SK-N-SH (cell line): Measurements from ENCODE around the gene ANXA11. TPM values are rescaled to one million over a fixed set of nuclear protein-coding genes. Genes with fewer than 3 reads are reported as not detected.
A peak's percentile ranks its signal among the peaks of the same experiment; 100 is the strongest.

Experiments
- CTCF ChIA-PET: fragments of 300-600, 350-600 bp; formaldehyde crosslinking; extraction: SDS; loops from one replicate; lab custom pipeline; 2021; lab: Yijun Ruan, JAX
- POLR2A ChIA-PET: fragments of 350-600 bp; sonication (Branson Sonifier 250); formaldehyde crosslinking; extraction: SDS; loops from one replicate; lab custom pipeline; 2020; ENCODE audit warnings: antibody characterized with exemption, inconsistent platforms; lab: Yijun Ruan, JAX
- DNase-seq: peaks from one replicate; pipeline ENCODE4 v3.0.0; 2012
- H2AFZ ChIP-seq: fragments of 200-600 bp; sonication (generic); 2 replicates; pipeline ENCODE4 v1.8.1; 2016; ENCODE audit warnings: antibody characterized with exemption, mild to moderate bottlenecking, low read depth
- H3F3A ChIP-seq: fragments of 200-600 bp; sonication (generic); replicated peaks from 2 replicates; pipeline ENCODE3; 2016; ENCODE audit warnings: antibody characterized with exemption, mild to moderate bottlenecking; ENCODE audit not compliant: insufficient read depth
- H3K27ac ChIP-seq, 2 experiments: fragments of 200-500 bp in 1 of 2; fragments of 200-600 bp in 1 of 2; sonication (Bioruptor generic) in 1 of 2; sonication (generic), shearing (Covaris generic) in 1 of 2; 2 replicates each; pipeline versions ENCODE4 v1.5.1 to v1.6.1; 2014 to 2016; ENCODE audit warnings: low read depth in 2 of 2, inconsistent platforms in 1 of 2, low read length in 1 of 2, mild to moderate bottlenecking in 1 of 2, mixed read lengths in 1 of 2
- H3K27me3 ChIP-seq: fragments of 200-600 bp; sonication (generic), shearing (Covaris generic); 2 replicates; pipeline ENCODE4 v1.6.1; 2016; ENCODE audit warnings: mixed run types; ENCODE audit not compliant: insufficient read depth
- H3K36me3 ChIP-seq, 2 experiments: fragments of 200-500 bp in 1 of 2; fragments of 200-600 bp in 1 of 2; sonication (Bioruptor generic) in 1 of 2; sonication (generic) in 1 of 2; replicated peaks in 1 of 2; 2 replicates each; pipeline versions ENCODE3 to v1.5.1; 2014 to 2016; ENCODE audit warnings: low read length in 1 of 2, mild to moderate bottlenecking in 1 of 2; ENCODE audit not compliant: insufficient read depth in 2 of 2, control insufficient read depth in 1 of 2
- H3K4me1 ChIP-seq, 2 experiments: fragments of 200-500 bp in 1 of 2; fragments of 200-600 bp in 1 of 2; sonication (Bioruptor generic) in 1 of 2; sonication (generic), shearing (Covaris generic) in 1 of 2; 2 replicates each; pipeline versions ENCODE4 v1.5.1 to v1.6.1; 2014 to 2016; ENCODE audit warnings: low read depth in 1 of 2, low read length in 1 of 2, mixed run types in 1 of 2; ENCODE audit not compliant: insufficient read depth in 2 of 2, control insufficient read depth in 1 of 2
- H3K4me2 ChIP-seq: fragments of 200-600 bp; sonication (generic), shearing (Covaris generic); 2 replicates; pipeline ENCODE4 v1.6.1; 2017; ENCODE audit warnings: mixed run types
- H3K4me3 ChIP-seq, 2 experiments: fragments of 200-500 bp in 1 of 2; fragments of 200-600 bp in 1 of 2; sonication (Bioruptor generic) in 1 of 2; sonication (generic), shearing (Covaris generic) in 1 of 2; 2 replicates each; pipeline versions ENCODE4 v1.5.1 to v1.8.1; 2014 to 2016; ENCODE audit warnings: low read depth in 2 of 2, inconsistent platforms in 1 of 2, low read length in 1 of 2, mild to moderate bottlenecking in 1 of 2, mixed read lengths in 1 of 2, moderate library complexity in 1 of 2
- H3K79me2 ChIP-seq: fragments of 200-600 bp; sonication (generic); 2 replicates; pipeline ENCODE4 v1.8.1; 2017; ENCODE audit warnings: mild to moderate bottlenecking; ENCODE audit not compliant: insufficient read depth
- H3K9ac ChIP-seq: fragments of 200-600 bp; sonication (generic); 2 replicates; pipeline ENCODE4 v1.6.1; 2017; ENCODE audit warnings: mixed run types
- H3K9me2 ChIP-seq: fragments of 200-600 bp; sonication (generic); 2 replicates; pipeline ENCODE4 v1.6.1; 2017; ENCODE audit warnings: mixed run types
- H3K9me3 ChIP-seq: fragments of 200-600 bp; sonication (generic); 2 replicates; pipeline ENCODE4 v1.6.1; 2017; ENCODE audit warnings: mixed run types, mild to moderate bottlenecking, moderate library complexity
- H4K20me1 ChIP-seq: fragments of 200-600 bp; sonication (generic); 2 replicates; pipeline ENCODE4 v1.6.1; 2017; ENCODE audit warnings: mild to moderate bottlenecking, mixed run types; ENCODE audit not compliant: insufficient read depth
- CHD2 ChIP-seq: fragments of 150-350 bp; IDR thresholded peaks from 2 replicates; pipeline ENCODE4 v1.6.1; 2018; ENCODE audit warnings: low read length; ENCODE audit not compliant: partially characterized antibody
- FOSL2 ChIP-seq: IDR thresholded peaks from 2 replicates; pipeline ENCODE4 v1.4.0; 2012; ENCODE audit warnings: low read depth, mild to moderate bottlenecking, moderate library complexity, borderline replicate concordance
- FOXJ3 ChIP-seq: sonication (generic); formaldehyde crosslinking; IDR thresholded peaks from 2 replicates; pipeline ENCODE4 v1.5.1; 2020; ENCODE audit warnings: mild to moderate bottlenecking, missing genetic modification reagents
- GATA2 ChIP-seq: sonication (generic); formaldehyde crosslinking; IDR thresholded peaks from 2 replicates; pipeline ENCODE4 v1.5.0; 2020; ENCODE audit warnings: mild to moderate bottlenecking, missing genetic modification reagents
- MEF2A ChIP-seq: IDR thresholded peaks from 2 replicates; pipeline ENCODE4 v1.4.0; 2012; ENCODE audit warnings: low read depth, borderline replicate concordance
- MXI1 ChIP-seq: IDR thresholded peaks from 2 replicates; pipeline ENCODE4 v1.6.1; 2012; ENCODE audit warnings: mild to moderate bottlenecking, low read depth, low read length, improper control_type of control experiment
- POLR2AphosphoS5 ChIP-seq: IDR thresholded peaks from 2 replicates; pipeline ENCODE4 v1.6.1; 2012; ENCODE audit warnings: low read depth, low read length
- RFX5 ChIP-seq: IDR thresholded peaks from 2 replicates; pipeline ENCODE4 v1.6.1; 2012; ENCODE audit warnings: mild to moderate bottlenecking, improper control_type of control experiment, low read length
- TCF12 ChIP-seq: IDR thresholded peaks from 2 replicates; pipeline ENCODE4 v1.4.0; 2012
- USF1 ChIP-seq: IDR thresholded peaks from 2 replicates; pipeline ENCODE4 v1.4.0; 2012; ENCODE audit warnings: low read depth, borderline replicate concordance
- YY1 ChIP-seq: IDR thresholded peaks from 2 replicates; pipeline ENCODE4 v1.4.0; 2012; ENCODE audit warnings: low read depth, mild to moderate bottlenecking
- ZBTB33 ChIP-seq: IDR thresholded peaks from 2 replicates; pipeline ENCODE4 v1.4.0; 2012; ENCODE audit warnings: low read depth, borderline replicate concordance
- WGBS: methylation state at CpG from one replicate; pipeline ENCODE4 v1.1.6; 2017; ENCODE audit warnings: low lambda C conversion rate; 5-methylcytosine and 5-hydroxymethylcytosine counted together
- polyA plus RNA-seq, 3 experiments: library from polyadenylated mRNA; depleted of rRNA; stranded (reverse); fragments of >200 nt; gene quantifications; 2 replicates each; pipeline ENCODE4 v1.2.3, GENCODE V29; 2012
- TF ChIP-seq, protein P1 (sequence below): IDR thresholded peaks from 2 replicates; pipeline ENCODE4; 2012
- TF ChIP-seq, protein P2 (sequence below): fragments of 150-350 bp; IDR thresholded peaks from 2 replicates; pipeline ENCODE4 v1.6.1; 2017; ENCODE audit warnings: antibody characterized with exemption, low read length, low read depth, borderline replicate concordance

ANXA11 gene
- polyA plus RNA-seq, 1 of the 3 experiments (the other 2 are of a cell fraction): 53.6 TPM

- H3K4me3 ChIP-seq: no peak overlapping the region
- TF ChIP-seq, protein P1, sequence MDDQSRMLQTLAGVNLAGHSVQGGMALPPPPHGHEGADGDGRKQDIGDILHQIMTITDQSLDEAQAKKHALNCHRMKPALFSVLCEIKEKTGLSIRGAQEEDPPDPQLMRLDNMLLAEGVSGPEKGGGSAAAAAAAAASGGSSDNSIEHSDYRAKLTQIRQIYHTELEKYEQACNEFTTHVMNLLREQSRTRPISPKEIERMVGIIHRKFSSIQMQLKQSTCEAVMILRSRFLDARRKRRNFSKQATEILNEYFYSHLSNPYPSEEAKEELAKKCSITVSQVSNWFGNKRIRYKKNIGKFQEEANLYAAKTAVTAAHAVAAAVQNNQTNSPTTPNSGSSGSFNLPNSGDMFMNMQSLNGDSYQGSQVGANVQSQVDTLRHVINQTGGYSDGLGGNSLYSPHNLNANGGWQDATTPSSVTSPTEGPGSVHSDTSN: 0 out of 2 replicates have a peak, but pooled peaks have one; percentile 15
- peak; percentile 17; the same call in 1 of the 2 replicates for TF ChIP-seq TCF12
- no peak for TF ChIP-seq FOXJ3 (CRISPR knock-in tag)
- ChIA-PET CTCF (interaction anchor here (0.8 to 2.0 kb wide), 2 partner anchors 38 to 53 kb away, joined by 3 to 7 read pairs; no protein-coding TSS in a partner anchor), POLR2A (no interaction called here)
- H3K27me3 ChIP-seq: no peaks in the 10 kb centered on the region
- H3K79me2 ChIP-seq: peaks cover 69% of the 10 kb centered on the region
- H3K9ac ChIP-seq: no peak overlapping the region
- H3K9me2 ChIP-seq: no peaks in the 10 kb centered on the region
- H4K20me1 ChIP-seq: peaks cover 51% of the 10 kb centered on the region
- peaks cover 0 to 3% of the 10 kb centered on the region in 2 experiments for H3K36me3 ChIP-seq
- H3F3A ChIP-seq: no peaks in the 10 kb centered on the region
- DNase-seq: no peak
- no peak overlapping the region for H3K4me2 ChIP-seq
- no peaks in the 10 kb centered on the region for H3K9me3 ChIP-seq
- WGBS: 65% methylated on average over 7 of the region's 8 CpGs
- peaks cover 0 to 17% of the 10 kb centered on the region in 2 experiments; a peak in 2 of 4 replicates for H3K4me1 ChIP-seq
- no peak overlapping the region for H2AFZ ChIP-seq
- H3K27ac ChIP-seq: no peak overlapping the region
Measured at GRCh38 chr10:80196270-80196949, 8.9 kb downstream of the ANXA11 start.

DNA sequence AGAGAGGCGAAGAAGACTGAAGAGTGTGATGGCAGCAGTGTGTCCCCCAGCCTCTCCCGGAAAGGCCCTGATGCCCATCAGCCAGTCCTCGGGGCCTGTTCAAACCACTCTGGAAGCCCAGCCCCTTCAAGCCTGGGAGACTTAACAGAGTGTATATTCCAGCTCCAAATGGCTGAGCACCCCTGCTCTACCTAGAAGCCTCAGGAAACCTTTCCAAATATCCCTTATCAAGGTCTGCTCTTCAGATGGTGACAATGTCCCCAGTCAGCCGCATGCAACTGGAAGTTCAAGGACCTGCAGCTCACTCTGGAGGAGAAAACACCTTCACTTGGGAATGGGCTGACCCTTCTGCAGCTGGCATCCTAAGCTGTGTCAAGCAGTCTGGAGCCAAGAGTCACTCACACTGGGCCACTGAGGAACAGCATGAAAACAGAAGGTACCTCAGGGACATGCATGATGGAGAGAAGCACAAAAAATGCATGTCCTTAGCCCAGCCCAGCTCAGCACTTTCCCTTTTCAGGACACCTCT is 10.2 kb downstream of the ANXA11 start:
- peaks cover 54% of the 10 kb centered on the region for H4K20me1 ChIP-seq
- peaks cover 65% of the 10 kb centered on the region for H3K79me2 ChIP-seq
- no peak overlapping the region for H2AFZ ChIP-seq
- H3K4me2 ChIP-seq: no peak overlapping the region
- no peaks in the 10 kb centered on the region for H3F3A ChIP-seq
- no peak for DNase-seq
- H3K9ac ChIP-seq: no peak overlapping the region
- TF ChIP-seq CHD2: no peak
- H3K9me3 ChIP-seq: no peaks in the 10 kb centered on the region
- H3K27ac ChIP-seq: no peak overlapping the region
- no peaks in the 10 kb centered on the region for H3K27me3 ChIP-seq
- no peak overlapping the region for H3K4me3 ChIP-seq
- POLR2A ChIA-PET: no interaction called here
- peaks cover 0 to 3% of the 10 kb centered on the region in 2 experiments for H3K36me3 ChIP-seq
- CTCF ChIA-PET: interaction anchor here (2.0 kb wide), 1 partner anchor 51 kb away, joined by 7 read pairs; no protein-coding TSS in a partner anchor
- no peaks in the 10 kb centered on the region for H3K9me2 ChIP-seq
- peaks cover 0 to 17% of the 10 kb centered on the region in 2 experiments; a peak in 2 of 4 replicates for H3K4me1 ChIP-seq
- 87% methylated on average over 3 of the region's 4 CpGs for WGBS

DNA sequence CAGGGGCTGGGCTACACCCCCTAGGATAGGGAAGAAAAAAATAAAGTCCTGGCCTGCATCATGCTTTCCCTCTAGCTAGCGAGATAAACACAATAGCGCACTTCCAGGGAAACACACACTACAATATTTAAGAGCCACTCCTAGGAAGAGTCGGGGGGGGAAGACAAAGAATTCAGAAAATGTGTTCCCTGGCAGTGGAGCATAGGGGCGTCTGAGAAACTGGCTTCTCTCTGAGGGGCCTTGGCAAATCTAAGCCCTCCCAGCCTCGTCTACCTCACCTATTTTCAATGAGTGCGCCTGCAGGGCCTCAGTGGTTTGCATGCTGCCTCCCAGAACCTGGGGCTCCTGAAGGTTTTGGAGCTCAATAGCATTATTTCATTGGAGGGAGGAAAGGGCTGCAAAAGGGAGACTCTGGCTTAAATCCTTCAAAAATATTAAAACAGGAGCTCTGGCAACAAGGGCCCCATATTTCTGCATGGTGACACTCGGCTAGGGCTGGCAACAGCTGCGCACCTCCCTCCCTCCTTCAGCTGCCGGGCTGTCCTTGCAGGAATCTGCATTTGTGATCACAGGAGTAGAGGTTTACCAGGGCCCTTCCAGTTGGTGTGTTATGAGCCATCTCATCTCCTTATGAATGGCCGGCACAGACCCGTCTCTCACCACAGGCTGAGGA is 10.8 kb downstream of the ANXA11 start:
- Histone ChIP-seq H4K20me1 (peaks cover 48% of the 10 kb centered on the region), H2AFZ (no peak overlapping the region), H3K27ac (no peak overlapping the region), H3F3A (no peaks in the 10 kb centered on the region), H3K4me1 (peaks cover 0 to 17% of the 10 kb centered on the region in 2 experiments; a peak in 2 of 4 replicates), H3K9me2 (no peaks in the 10 kb centered on the region), H3K36me3 (peaks cover 0 to 3% of the 10 kb centered on the region in 2 experiments), H3K9me3 (no peaks in the 10 kb centered on the region), H3K79me2 (peaks cover 65% of the 10 kb centered on the region), H3K4me3 (no peak overlapping the region), H3K27me3 (no peaks in the 10 kb centered on the region), H3K9ac (no peak overlapping the region), H3K4me2 (no peak overlapping the region)
- CTCF ChIA-PET: interaction anchor here (2.0 kb wide), 1 partner anchor 51 kb away, joined by 7 read pairs; no protein-coding TSS in a partner anchor
- POLR2A ChIA-PET: no interaction called here
- DNase-seq: no peak
- 90% methylated on average over 11 of the region's 11 CpGs for WGBS
- TF ChIP-seq FOSL2 (no peak), TCF12 (no peak), CHD2 (no peak), POLR2AphosphoS5 (no peak), RFX5 (no peak), ZBTB33 (no peak), USF1 (no peak), GATA2 (no peak), MXI1 (no peak), MEF2A (no peak), YY1 (no peak)
- TF ChIP-seq, protein P2, sequence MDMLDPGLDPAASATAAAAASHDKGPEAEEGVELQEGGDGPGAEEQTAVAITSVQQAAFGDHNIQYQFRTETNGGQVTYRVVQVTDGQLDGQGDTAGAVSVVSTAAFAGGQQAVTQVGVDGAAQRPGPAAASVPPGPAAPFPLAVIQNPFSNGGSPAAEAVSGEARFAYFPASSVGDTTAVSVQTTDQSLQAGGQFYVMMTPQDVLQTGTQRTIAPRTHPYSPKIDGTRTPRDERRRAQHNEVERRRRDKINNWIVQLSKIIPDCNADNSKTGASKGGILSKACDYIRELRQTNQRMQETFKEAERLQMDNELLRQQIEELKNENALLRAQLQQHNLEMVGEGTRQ: no peak
